Testis (tissue), 3 donors: ENCODE results near the gene HOXD13. TPM values are rescaled to one million over a fixed set of nuclear protein-coding genes. Genes with fewer than 3 reads are reported as not detected.

ENCODE experiments used
- DNase-seq: peaks from one replicate; pipeline ENCODE4 v3.0.0-alpha.2; 2019
- H3K27ac ChIP-seq, 2 donors: fragments of 200-600 bp; sonication (generic); one replicate each; pipeline ENCODE4 v1.5.1; 2019
- H3K27me3 ChIP-seq: fragments of 200-600 bp; sonication (generic); one replicate; pipeline ENCODE4 v1.5.1; 2019
- H3K36me3 ChIP-seq: fragments of 200-600 bp; sonication (generic); one replicate; pipeline ENCODE4 v1.5.1; 2017; ENCODE audit warnings: low read depth; ENCODE audit errors: missing control alignments
- H3K4me1 ChIP-seq: fragments of 200-600 bp; sonication (generic); one replicate; pipeline ENCODE4 v1.5.1; 2019
- H3K4me3 ChIP-seq, 2 donors: fragments of 200-600 bp; sonication (generic); one replicate each; pipeline ENCODE4 v1.5.1; 2017 to 2019
- H3K9me3 ChIP-seq: fragments of 200-600 bp; sonication (generic); one replicate; pipeline ENCODE4 v1.5.1; 2017
- CTCF ChIP-seq, 3 experiments: fragments of 450-650 bp in 2 of 3; fragments of 200-600 bp in 1 of 3; sonication (generic) in 1 of 3; IDR thresholded peaks; one replicate each; pipeline ENCODE4 v1.5.1; 2016 to 2019; ENCODE audit warnings: antibody characterized with exemption in 3 of 3, mild to moderate bottlenecking in 2 of 3, moderate library complexity in 1 of 3
- POLR2A ChIP-seq: fragments of 450-650 bp; IDR thresholded peaks from one replicate; pipeline ENCODE4 v1.6.1; 2017; ENCODE audit warnings: antibody characterized with exemption, mild to moderate bottlenecking, moderate library complexity
- WGBS, 2 donors: methylation state at CpG; one replicate each; pipeline ENCODE4 v1.1.5; 2018; 5-methylcytosine and 5-hydroxymethylcytosine counted together
- intact Hi-C: fragments of 100-400 bp; cut with DNase I; formaldehyde crosslinking; loops from one replicate; pipeline ENCODE4 v1.15.1; 2023; ENCODE audit warnings: low total_unique reads
- polyA plus RNA-seq: library from polyadenylated mRNA; stranded (reverse); fragments of 350-450 nt; fragmentation: Illumina TruSeq; extraction: RNeasy Lipid Tissue Mini Kit (QIAGEN cat#74804); gene quantifications from one replicate; pipeline ENCODE4 v1.2.3, GENCODE V29; 2014; ENCODE audit warnings: low read depth, low replicate concordance; ENCODE audit not compliant: insufficient read depth
- total RNA-seq, 2 donors: library from RNA; depleted of rRNA; stranded (reverse); fragments of >200 nt; gene quantifications; one replicate each; pipeline ENCODE4 v1.2.3, GENCODE V29; 2016

HOXD13 gene
- total and polyA plus RNA-seq, 3 donors from 2014 or later, result 0.31 to 0.36 TPM; not detected in 1

GRCh38 chr2:176096986-176097819 is 4.7 kb downstream of the HOXD13 start:
- peaks cover 11% of the 10 kb centered on the region for H3K27me3 ChIP-seq
- intact Hi-C loops, result no loop called here
- WGBS, 2 donors, result 6 to 9% methylated on average over 34 to 45 of the region's 45 CpGs
- TF ChIP-seq CTCF (IDR thresholded peaks at IDR 0.05) (peak in 2 of 3 experiments; percentile 48 to 62), POLR2A (no peak)
- peaks cover 9% of the 10 kb centered on the region for H3K4me1 ChIP-seq
- no peaks in the 10 kb centered on the region for H3K36me3 ChIP-seq
- peak; percentile 69 for DNase-seq
- H3K4me3 ChIP-seq, result no peak overlapping the region
- no peaks in the 10 kb centered on the region for H3K9me3 ChIP-seq
- no peak overlapping the region for H3K27ac ChIP-seq

- H3K4me3 ChIP-seq, result no peak overlapping the region
- no peak overlapping the region for H3K27ac ChIP-seq
- intact Hi-C loops, result no loop called here
- H3K36me3 ChIP-seq, result no peaks in the 10 kb centered on the region
- H3K9me3 ChIP-seq, result no peaks in the 10 kb centered on the region
- WGBS, 2 donors, result 8 to 9% methylated on average over 17 to 18 of the region's 18 CpGs
- TF ChIP-seq CTCF (IDR thresholded peaks at IDR 0.05) (no peak), POLR2A (no peak)
- no peak for DNase-seq
- H3K4me1 ChIP-seq, result peaks cover 9% of the 10 kb centered on the region
- peaks cover 11% of the 10 kb centered on the region for H3K27me3 ChIP-seq
These were observed 5.4 kb downstream of the HOXD13 start for GRCh38 chr2:176097820-176098365.

- WGBS, 2 donors, result 8 to 13% methylated on average over 11 to 35 of the region's 35 CpGs
- intact Hi-C loops, result no loop called here
- H3K9me3 ChIP-seq, result no peaks in the 10 kb centered on the region
- TF ChIP-seq POLR2A, result no peak
- TF ChIP-seq CTCF (IDR thresholded peaks at IDR 0.05), result no peak
- peaks cover 11% of the 10 kb centered on the region for H3K27me3 ChIP-seq
- peaks cover 9% of the 10 kb centered on the region for H3K4me1 ChIP-seq
- H3K27ac ChIP-seq, result no peak overlapping the region
- H3K4me3 ChIP-seq, result no peak overlapping the region
- no peak for DNase-seq
- H3K36me3 ChIP-seq, result no peaks in the 10 kb centered on the region
These were observed 6.0 kb downstream of the HOXD13 start for GRCh38 chr2:176098366-176099158.

- Histone ChIP-seq H3K4me1 (peaks cover 11% of the 10 kb centered on the region), H3K27ac (no peak overlapping the region), H3K4me3 (no peak overlapping the region), H3K36me3 (no peaks in the 10 kb centered on the region), H3K9me3 (no peaks in the 10 kb centered on the region), H3K27me3 (peaks cover 11% of the 10 kb centered on the region)
- DNase-seq, result no peak
- intact Hi-C loops, result no loop called here
- 7 to 11% methylated on average over 28 to 30 of the region's 30 CpGs for WGBS, 2 donors
- TF ChIP-seq CTCF (IDR thresholded peaks at IDR 0.05), result no peak
- TF ChIP-seq POLR2A, result no peak
These were observed 6.7 kb downstream of the HOXD13 start for GRCh38 chr2:176099159-176099727.
